HS-27A (cell line): ENCODE measurements around the gene DDX54.

ENCODE experiments used
- DNase-seq: peaks from one replicate; pipeline ENCODE4 v3.0.0-alpha.2; 2012; ENCODE audit warnings: low read depth, missing footprints

The DDX54 gene

GRCh38 chr12:113162102-113163029 lies 22.9 kb downstream of the DDX54 start:
- DNase-seq = no peak

- no peak for DNase-seq
Observed at GRCh38 chr12:113161415-113162016, 23.8 kb downstream of the DDX54 start.

GRCh38 chr12:113159937-113160336 lies 25.3 kb downstream of the DDX54 start:
- no peak for DNase-seq

GRCh38 chr12:113158439-113159203 lies 26.7 kb downstream of the DDX54 start:
- DNase-seq = no peak

GRCh38 chr12:113157218-113157859 lies 27.9 kb downstream of the DDX54 start:
- no peak for DNase-seq

GRCh38 chr12:113155646-113156045 lies 29.6 kb downstream of the DDX54 start:
- DNase-seq = no peak

- DNase-seq = no peak
Observed at GRCh38 chr12:113155060-113155459, 30.2 kb downstream of the DDX54 start.

- DNase-seq = no peak
Observed at GRCh38 chr12:113154351-113154973, 30.8 kb downstream of the DDX54 start.

GRCh38 chr12:113152835-113153814 lies 32.2 kb downstream of the DDX54 start:
- no peak for DNase-seq

- no peak for DNase-seq
Observed at GRCh38 chr12:113152196-113152834, 33.0 kb downstream of the DDX54 start.

- DNase-seq = no peak
Observed at GRCh38 chr12:113151655-113152054, 33.6 kb downstream of the DDX54 start.

- peak; percentile 36 for DNase-seq
Observed at GRCh38 chr12:113149361-113150150, 35.7 kb downstream of the DDX54 start, which contains the start of gene CFAP73. Gene CFAP73 (plus strand): TSS chr12:113149724. CDS start chr12:113149858, 134 bp downstream.

GRCh38 chr12:113146999-113147398 lies 38.3 kb downstream of the DDX54 start:
- DNase-seq = no peak

- no peak for DNase-seq
Observed at GRCh38 chr12:113145720-113146551, 39.3 kb downstream of the DDX54 start.

GRCh38 chr12:113144806-113145205 lies 40.5 kb downstream of the DDX54 start:
- no peak for DNase-seq

GRCh38 chr12:113143959-113144358 lies 41.3 kb downstream of the DDX54 start:
- no peak for DNase-seq

- no peak for DNase-seq
Observed at GRCh38 chr12:113142886-113143332, 42.4 kb downstream of the DDX54 start.
